HepG2 (cell line): Measurements from ENCODE around the gene POC1B. TPM values are rescaled to one million over a fixed set of nuclear protein-coding genes. Genes with fewer than 3 reads are reported as not detected.
A peak's percentile ranks its signal among the peaks of the same experiment; 100 is the strongest.

Experiments
- ARNT2 ChIP-seq: sonication (generic); formaldehyde crosslinking; IDR thresholded peaks from 2 replicates; pipeline ENCODE4 v1.8.0; 2022; ENCODE audit warnings: mild to moderate bottlenecking, low read depth, missing genetic modification reagents, moderate library complexity
- ETS1 ChIP-seq: sonication (generic); formaldehyde crosslinking; IDR thresholded peaks from 2 replicates; pipeline ENCODE4 v1.4.0; 2020; ENCODE audit warnings: missing genetic modification reagents
- GTF2F1 ChIP-seq: fragments of 150-350 bp; IDR thresholded peaks from 2 replicates; pipeline ENCODE4 v1.6.1; 2014; ENCODE audit warnings: low read length
- KLF15 ChIP-seq: sonication (generic); formaldehyde crosslinking; IDR thresholded peaks from 2 replicates; pipeline ENCODE4 v1.8.1; 2023; ENCODE audit warnings: borderline replicate concordance, mild to moderate bottlenecking, inconsistent platforms, missing genetic modification reagents, mixed read lengths
- TBX2 ChIP-seq: sonication (generic); formaldehyde crosslinking; IDR thresholded peaks from 2 replicates; pipeline ENCODE4 v1.5.0; 2020; ENCODE audit warnings: missing genetic modification reagents, mild to moderate bottlenecking, borderline replicate concordance
- TEF ChIP-seq: sonication (generic); formaldehyde crosslinking; IDR thresholded peaks from 2 replicates; pipeline ENCODE4 v1.5.0; 2020; ENCODE audit warnings: missing genetic modification reagents
- THYN1 ChIP-seq: sonication (generic); formaldehyde crosslinking; IDR thresholded peaks from 2 replicates; pipeline ENCODE4 v1.8.1; 2023; ENCODE audit warnings: low read depth, mild to moderate bottlenecking, moderate library complexity, missing genetic modification reagents, borderline replicate concordance
- ZHX2 ChIP-seq, 2 experiments: sonication (generic) in 1 of 2; formaldehyde crosslinking in 1 of 2; IDR thresholded peaks; 2 replicates each; pipeline versions ENCODE4 v1.6.1 to v1.9.0; 2014 to 2022; ENCODE audit warnings: antibody characterized with exemption in 1 of 2, borderline replicate concordance in 1 of 2, inconsistent platforms in 1 of 2, low read depth in 1 of 2, missing genetic modification reagents in 1 of 2
- ZNF24 ChIP-seq: fragments of 450-650 bp; IDR thresholded peaks from 2 replicates; pipeline ENCODE4 v1.6.1; 2017; ENCODE audit warnings: antibody characterized with exemption, mild to moderate bottlenecking
- ZNF670 ChIP-seq: sonication (generic); formaldehyde crosslinking; IDR thresholded peaks from 2 replicates; pipeline ENCODE4 v1.8.0; 2022; ENCODE audit warnings: mild to moderate bottlenecking, missing genetic modification reagents, borderline replicate concordance
- ZNF703 ChIP-seq: sonication (generic); formaldehyde crosslinking; IDR thresholded peaks from 2 replicates; pipeline ENCODE4 v1.5.1; 2020; ENCODE audit warnings: missing genetic modification reagents, mild to moderate bottlenecking, moderate library complexity, borderline replicate concordance
- polyA plus RNA-seq, 8 experiments: library from polyadenylated mRNA; depleted of rRNA in 3 of 8; stranded (reverse) in 7 of 8; unstranded in 1 of 8; fragments of >200 nt; fragmentation: Illumina TruSeq in 4 of 8; extraction: Trizol in 4 of 8; gene quantifications; 2 replicates each; pipeline versions ENCODE4 v1.2.1 to v1.2.3, GENCODE V29; 2011 to 2016; ENCODE audit warnings: low read depth in 4 of 8, missing spikeins in 1 of 8, mixed read lengths in 1 of 8; ENCODE audit not compliant: insufficient read depth in 1 of 8
- total RNA-seq, 5 experiments: library from RNA; depleted of rRNA; stranded (reverse); fragments of >200 nt; fragmentation: Illumina TruSeq; extraction: Trizol; gene quantifications; 2 replicates each; pipeline ENCODE4 v1.2.3, GENCODE V29; 2016; ENCODE audit warnings: low read depth in 1 of 5
- TF ChIP-seq, protein P1 (sequence below): sonication (generic); formaldehyde crosslinking; IDR thresholded peaks from 2 replicates; pipeline ENCODE4 v1.5.0; 2020; ENCODE audit warnings: mild to moderate bottlenecking, missing genetic modification reagents
- TF ChIP-seq, protein P2 (sequence below): sonication (generic); formaldehyde crosslinking; IDR thresholded peaks from 2 replicates; pipeline ENCODE4 v1.5.1; 2020; ENCODE audit warnings: missing genetic modification reagents, mild to moderate bottlenecking, borderline replicate concordance

The POC1B gene
- total and polyA plus RNA-seq, 2 of the 13 experiments (the other 11 are each of a cell fraction or from before 2014, with no cell fraction given) = 9.3 to 11.0 TPM

- TF ChIP-seq, protein P1, sequence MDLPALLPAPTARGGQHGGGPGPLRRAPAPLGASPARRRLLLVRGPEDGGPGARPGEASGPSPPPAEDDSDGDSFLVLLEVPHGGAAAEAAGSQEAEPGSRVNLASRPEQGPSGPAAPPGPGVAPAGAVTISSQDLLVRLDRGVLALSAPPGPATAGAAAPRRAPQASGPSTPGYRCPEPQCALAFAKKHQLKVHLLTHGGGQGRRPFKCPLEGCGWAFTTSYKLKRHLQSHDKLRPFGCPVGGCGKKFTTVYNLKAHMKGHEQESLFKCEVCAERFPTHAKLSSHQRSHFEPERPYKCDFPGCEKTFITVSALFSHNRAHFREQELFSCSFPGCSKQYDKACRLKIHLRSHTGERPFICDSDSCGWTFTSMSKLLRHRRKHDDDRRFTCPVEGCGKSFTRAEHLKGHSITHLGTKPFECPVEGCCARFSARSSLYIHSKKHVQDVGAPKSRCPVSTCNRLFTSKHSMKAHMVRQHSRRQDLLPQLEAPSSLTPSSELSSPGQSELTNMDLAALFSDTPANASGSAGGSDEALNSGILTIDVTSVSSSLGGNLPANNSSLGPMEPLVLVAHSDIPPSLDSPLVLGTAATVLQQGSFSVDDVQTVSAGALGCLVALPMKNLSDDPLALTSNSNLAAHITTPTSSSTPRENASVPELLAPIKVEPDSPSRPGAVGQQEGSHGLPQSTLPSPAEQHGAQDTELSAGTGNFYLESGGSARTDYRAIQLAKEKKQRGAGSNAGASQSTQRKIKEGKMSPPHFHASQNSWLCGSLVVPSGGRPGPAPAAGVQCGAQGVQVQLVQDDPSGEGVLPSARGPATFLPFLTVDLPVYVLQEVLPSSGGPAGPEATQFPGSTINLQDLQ (CRISPR knock-in tag) = no peak
- TF ChIP-seq ZHX2 (IDR thresholded peaks at IDR 0.05; ENCODE audit: low read depth) (peak; percentile 40; the same call in 1 of the 2 replicates), ZHX2 (CRISPR knock-in tag; IDR thresholded peaks at IDR 0.05; ENCODE audit: borderline replicate concordance) (no peak; the same call in 1 of the 2 replicates), ARNT2 (CRISPR knock-in tag) (peak; percentile 21; the same call in 1 of the 2 replicates), ZNF703 (CRISPR knock-in tag) (no peak), ETS1 (CRISPR knock-in tag) (no peak), KLF15 (CRISPR knock-in tag) (no peak), TEF (no peak), ZNF670 (CRISPR knock-in tag) (no peak; the same call in 1 of the 2 replicates), THYN1 (CRISPR knock-in tag) (0 out of 2 replicates have a peak, but pooled peaks have one; percentile 55), GTF2F1 (no peak), TBX2 (peak; percentile 19; the same call in 1 of the 2 replicates), ZNF24 (peak; percentile 86)
- TF ChIP-seq, protein P2, sequence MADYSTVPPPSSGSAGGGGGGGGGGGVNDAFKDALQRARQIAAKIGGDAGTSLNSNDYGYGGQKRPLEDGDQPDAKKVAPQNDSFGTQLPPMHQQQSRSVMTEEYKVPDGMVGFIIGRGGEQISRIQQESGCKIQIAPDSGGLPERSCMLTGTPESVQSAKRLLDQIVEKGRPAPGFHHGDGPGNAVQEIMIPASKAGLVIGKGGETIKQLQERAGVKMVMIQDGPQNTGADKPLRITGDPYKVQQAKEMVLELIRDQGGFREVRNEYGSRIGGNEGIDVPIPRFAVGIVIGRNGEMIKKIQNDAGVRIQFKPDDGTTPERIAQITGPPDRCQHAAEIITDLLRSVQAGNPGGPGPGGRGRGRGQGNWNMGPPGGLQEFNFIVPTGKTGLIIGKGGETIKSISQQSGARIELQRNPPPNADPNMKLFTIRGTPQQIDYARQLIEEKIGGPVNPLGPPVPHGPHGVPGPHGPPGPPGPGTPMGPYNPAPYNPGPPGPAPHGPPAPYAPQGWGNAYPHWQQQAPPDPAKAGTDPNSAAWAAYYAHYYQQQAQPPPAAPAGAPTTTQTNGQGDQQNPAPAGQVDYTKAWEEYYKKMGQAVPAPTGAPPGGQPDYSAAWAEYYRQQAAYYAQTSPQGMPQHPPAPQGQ (CRISPR knock-in tag) = no peak
These were observed at the start of gene POC1B (continued) for GRCh38 chr12:89525824-89526770.
